ENCODE results near the gene CSKMT. TPM values are rescaled to one million over a fixed set of nuclear protein-coding genes. Genes with fewer than 3 reads are reported as not detected.

Gene CSKMT
- total RNA-seq, 1 donor from 2014 or later, result not detected

- no peaks in the 10 kb centered on the region for H3K27me3 ChIP-seq
- peaks cover 54 to 66% of the 10 kb centered on the region in 2 donors for H3K36me3 ChIP-seq
- DNase-seq (ENCODE audit: low spot score in 2 of 2), result no peak
- H3K4me1 ChIP-seq, result peaks cover 4 to 13% of the 10 kb centered on the region in 2 donors
- H3K9me3 ChIP-seq, result no peaks in the 10 kb centered on the region
- no peak overlapping the region for H3K27ac ChIP-seq
- no peak for TF ChIP-seq CTCF (IDR thresholded peaks at IDR 0.05)
- H3K4me3 ChIP-seq, result no peak overlapping the region
- intact Hi-C loops (cut with DNase I), result no loop called here
Measured at GRCh38 chr11:62712276-62712812, 47.2 kb downstream of the CSKMT start.

GRCh38 chr11:62712861-62713260 lies 47.7 kb downstream of the CSKMT start:
- peaks cover 4 to 13% of the 10 kb centered on the region in 2 donors for H3K4me1 ChIP-seq
- no peaks in the 10 kb centered on the region for H3K9me3 ChIP-seq
- H3K27ac ChIP-seq, result no peak overlapping the region
- H3K36me3 ChIP-seq, result peaks cover 59 to 71% of the 10 kb centered on the region in 2 donors
- DNase-seq (ENCODE audit: low spot score in 2 of 2), result no peak
- no peak for TF ChIP-seq CTCF (IDR thresholded peaks at IDR 0.05)
- no peaks in the 10 kb centered on the region for H3K27me3 ChIP-seq
- intact Hi-C loops (cut with DNase I), result no loop called here
- H3K4me3 ChIP-seq, result no peak overlapping the region

GRCh38 chr11:62713343-62713742 lies 48.2 kb downstream of the CSKMT start:
- no peaks in the 10 kb centered on the region for H3K9me3 ChIP-seq
- no peak overlapping the region for H3K4me3 ChIP-seq
- no peaks in the 10 kb centered on the region for H3K27me3 ChIP-seq
- TF ChIP-seq CTCF (IDR thresholded peaks at IDR 0.05), result no peak
- intact Hi-C loops (cut with DNase I), result no loop called here
- peaks cover 4 to 10% of the 10 kb centered on the region in 2 donors for H3K4me1 ChIP-seq
- H3K27ac ChIP-seq, result no peak overlapping the region
- H3K36me3 ChIP-seq, result peaks cover 64 to 76% of the 10 kb centered on the region in 2 donors
- DNase-seq (ENCODE audit: low spot score in 2 of 2), result no peak

GRCh38 chr11:62715150-62716130 lies 50.3 kb downstream of the CSKMT start:
- peaks cover 84 to 94% of the 10 kb centered on the region in 2 donors for H3K36me3 ChIP-seq
- DNase-seq (ENCODE audit: low spot score in 2 of 2), result no peak

GRCh38 chr11:62716206-62716605 lies 51.1 kb downstream of the CSKMT start:
- no peak overlapping the region for H3K27ac ChIP-seq
- no peak for DNase-seq (ENCODE audit: low spot score in 2 of 2)
- intact Hi-C loops (cut with DNase I), result no loop called here
- no peaks in the 10 kb centered on the region for H3K4me1 ChIP-seq
- no peaks in the 10 kb centered on the region for H3K27me3 ChIP-seq
- no peak overlapping the region for H3K4me3 ChIP-seq
- no peak for TF ChIP-seq CTCF (IDR thresholded peaks at IDR 0.05)
- no peaks in the 10 kb centered on the region for H3K9me3 ChIP-seq
- H3K36me3 ChIP-seq, result peaks cover 89 to 97% of the 10 kb centered on the region in 2 donors

More at GRCh38 chr11:62715150-62716130, 50.3 kb downstream of the CSKMT start:
- no peaks in the 10 kb centered on the region for H3K27me3 ChIP-seq
- intact Hi-C loops (cut with DNase I), result no loop called here
- TF ChIP-seq CTCF (IDR thresholded peaks at IDR 0.05), result no peak
- H3K27ac ChIP-seq, result no peak overlapping the region
- no peak overlapping the region for H3K4me3 ChIP-seq
- no peaks in the 10 kb centered on the region for H3K4me1 ChIP-seq
- H3K9me3 ChIP-seq, result no peaks in the 10 kb centered on the region

Data from ascending aorta (tissue), 2 donors.